GM19238 (cell line): ENCODE measurements around the gene AK3.

Experiments
- DNase-seq: peaks from one replicate; pipeline ENCODE4 v3.0.0; 2011; ENCODE audit warnings: low spot score; ENCODE audit not compliant: insufficient read length

The AK3 gene

GRCh38 chr9:4748612-4749011 lies 7.6 kb upstream of the AK3 start:
- no peak for DNase-seq

GRCh38 chr9:4746278-4747030 lies 5.5 kb upstream of the AK3 start:
- DNase-seq = no peak

GRCh38 chr9:4743131-4743875 lies 2.3 kb upstream of the AK3 start:
- DNase-seq = no peak

GRCh38 chr9:4742246-4742645 lies 1.2 kb upstream of the AK3 start:
- no peak for DNase-seq

- no peak for DNase-seq
Measured at GRCh38 chr9:4741365-4742089, 525 bp upstream of the AK3 start.

- no peak for DNase-seq
Measured at GRCh38 chr9:4740388-4740637, 689 bp downstream of the AK3 start.

GRCh38 chr9:4739587-4740387 lies 1.2 kb downstream of the AK3 start:
- no peak for DNase-seq

- no peak for DNase-seq
Measured at GRCh38 chr9:4738866-4739586, 2.0 kb downstream of the AK3 start.

GRCh38 chr9:4734150-4734549 lies 6.9 kb downstream of the AK3 start:
- DNase-seq = no peak

- no peak for DNase-seq
Measured at GRCh38 chr9:4732890-4733289, 8.1 kb downstream of the AK3 start.

GRCh38 chr9:4727593-4727992 lies 13.4 kb downstream of the AK3 start:
- no peak for DNase-seq

- no peak for DNase-seq
Measured at GRCh38 chr9:4725706-4726442, 15.1 kb downstream of the AK3 start.

GRCh38 chr9:4721736-4722135 lies 19.3 kb downstream of the AK3 start:
- DNase-seq = no peak

- DNase-seq = no peak
Measured at GRCh38 chr9:4718911-4719310, 22.1 kb downstream of the AK3 start.

GRCh38 chr9:4717815-4718214 lies 23.2 kb downstream of the AK3 start:
- DNase-seq = no peak

- no peak for DNase-seq
Measured at GRCh38 chr9:4716163-4716562, 24.8 kb downstream of the AK3 start.

GRCh38 chr9:4714266-4715016 lies 26.6 kb downstream of the AK3 start:
- no peak for DNase-seq

GRCh38 chr9:4713849-4714248 lies 27.2 kb downstream of the AK3 start:
- no peak for DNase-seq

GRCh38 chr9:4709380-4709779 lies 31.6 kb downstream of the AK3 start:
- DNase-seq = no peak
